ENCODE results near the gene GARIN5B. TPM values are rescaled to one million over a fixed set of nuclear protein-coding genes. Genes with fewer than 3 reads are reported as not detected.

The GARIN5B gene
- total RNA-seq, 3 donors from 2014 or later (not counting 1 experiment from before 2014, with no cell fraction given): not detected

- no peak for TF ChIP-seq CTCF (IDR thresholded peaks at IDR 0.05)
- no peak overlapping the region for H3K4me3 Mint-ChIP-seq
- H3K4me1 Mint-ChIP-seq: peaks cover 4 to 7% of the 10 kb centered on the region in 2 donors
- Histone ChIP-seq H3K4me3 (ENCODE audit: low read length) (no peak overlapping the region), H3K27me3 (ENCODE audit: control insufficient read depth, insufficient read depth, low read length) (no peaks in the 10 kb centered on the region), H3K36me3 (ENCODE audit: control insufficient read depth, insufficient read depth, low read length) (peaks cover 27% of the 10 kb centered on the region), H3K9me3 (ENCODE audit: control insufficient read depth, insufficient read depth, low read length) (no peaks in the 10 kb centered on the region), H3K4me1 (ENCODE audit: control insufficient read depth, insufficient read depth, low read length) (no peaks in the 10 kb centered on the region), H3K27ac (ENCODE audit: low read length) (no peak overlapping the region)
- intact Hi-C loops (cut with micrococcal nuclease): no loop called here
- WGBS (ENCODE audit: insufficient coverage): 75% methylated on average over 12 of the region's 12 CpGs
- no peak overlapping the region for H3K27ac Mint-ChIP-seq
- ATAC-seq (no peak), DNase-seq (no peak)
- no peaks in the 10 kb centered on the region for H3K9me3 Mint-ChIP-seq
- H3K27me3 Mint-ChIP-seq (ENCODE audit: low read depth in 2 of 2): no peaks in the 10 kb centered on the region
- no peaks in the 10 kb centered on the region for H3K36me3 Mint-ChIP-seq
These were observed 35.3 kb upstream of the GARIN5B start for GRCh38 chr19:55398200-55398925.

- Mint-ChIP-seq H3K4me1 (peaks cover 10 to 30% of the 10 kb centered on the region in 2 donors), H3K27ac (peak overlapping the region; percentile 18 to 51), H3K4me3 (no peak overlapping the region), H3K36me3 (no peaks in the 10 kb centered on the region), H3K27me3 (ENCODE audit: low read depth in 2 of 2) (no peaks in the 10 kb centered on the region), H3K9me3 (no peaks in the 10 kb centered on the region)
- Histone ChIP-seq H3K4me1 (ENCODE audit: control insufficient read depth, insufficient read depth, low read length) (peaks cover 23% of the 10 kb centered on the region), H3K4me3 (ENCODE audit: low read length) (no peak overlapping the region), H3K36me3 (ENCODE audit: control insufficient read depth, insufficient read depth, low read length) (peaks cover 30% of the 10 kb centered on the region), H3K9me3 (ENCODE audit: control insufficient read depth, insufficient read depth, low read length) (no peaks in the 10 kb centered on the region), H3K27ac (ENCODE audit: low read length) (no peak overlapping the region), H3K27me3 (ENCODE audit: control insufficient read depth, insufficient read depth, low read length) (no peaks in the 10 kb centered on the region)
- no peak for TF ChIP-seq CTCF (IDR thresholded peaks at IDR 0.05)
- no peak for ATAC-seq
- WGBS (ENCODE audit: insufficient coverage): 94% methylated on average over 16 of the region's 18 CpGs
- intact Hi-C loops (cut with micrococcal nuclease): no loop called here
- no peak for DNase-seq
These were observed 30.0 kb upstream of the GARIN5B start for GRCh38 chr19:55392820-55393761.

DNA sequence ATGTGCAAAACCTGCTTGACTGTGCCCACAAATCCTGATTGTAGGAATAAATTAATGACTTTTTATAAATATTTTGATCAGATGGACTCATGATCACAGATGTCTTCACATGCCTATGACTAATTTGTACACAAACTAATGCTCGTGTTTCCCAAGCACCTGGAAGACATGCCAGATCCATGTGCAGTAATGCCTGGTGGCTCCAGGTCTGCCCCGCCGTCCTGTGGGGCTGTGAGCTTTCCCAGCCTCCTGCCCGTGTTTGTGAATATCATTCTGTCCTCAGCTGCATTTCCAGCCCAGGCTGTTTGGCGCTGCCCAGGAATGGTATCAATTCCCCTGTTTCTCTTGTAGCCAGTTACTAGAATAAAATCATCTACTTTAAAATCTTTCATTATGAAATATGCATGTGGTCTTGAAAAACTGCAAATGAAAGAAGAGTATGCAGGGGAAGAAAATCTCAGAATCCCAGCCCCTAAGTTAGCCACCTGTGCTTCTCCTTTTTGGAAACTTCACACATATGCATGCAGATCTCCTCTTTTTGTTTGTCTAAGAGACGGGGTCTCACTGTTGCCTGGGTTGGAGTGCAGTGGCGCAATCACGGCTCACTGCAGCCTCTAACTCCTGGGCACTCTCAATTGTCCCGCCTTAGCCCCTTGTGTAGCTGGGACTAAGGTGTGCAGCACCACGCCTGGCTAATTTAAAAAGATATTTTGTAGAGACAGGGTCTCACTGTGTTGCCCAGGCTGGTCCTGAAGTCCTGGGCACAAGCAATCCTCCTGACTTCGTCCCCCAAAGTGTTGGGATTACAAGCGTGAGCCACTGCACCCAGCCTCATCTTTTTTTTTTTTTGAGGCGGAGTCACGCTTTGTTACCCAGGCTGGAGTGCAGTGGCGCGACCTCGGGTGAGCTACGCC, 28.9 kb upstream of the GARIN5B start:
- Mint-ChIP-seq H3K27me3 (ENCODE audit: low read depth in 2 of 2) (no peaks in the 10 kb centered on the region), H3K4me1 (peaks cover 17 to 37% of the 10 kb centered on the region in 2 donors), H3K36me3 (no peaks in the 10 kb centered on the region), H3K9me3 (no peaks in the 10 kb centered on the region), H3K27ac (no peak overlapping the region), H3K4me3 (no peak overlapping the region)
- Histone ChIP-seq H3K4me3 (ENCODE audit: low read length) (no peak overlapping the region), H3K36me3 (ENCODE audit: control insufficient read depth, insufficient read depth, low read length) (peaks cover 41% of the 10 kb centered on the region), H3K27ac (ENCODE audit: low read length) (no peak overlapping the region), H3K27me3 (ENCODE audit: control insufficient read depth, insufficient read depth, low read length) (no peaks in the 10 kb centered on the region), H3K4me1 (ENCODE audit: control insufficient read depth, insufficient read depth, low read length) (peaks cover 35% of the 10 kb centered on the region), H3K9me3 (ENCODE audit: control insufficient read depth, insufficient read depth, low read length) (no peaks in the 10 kb centered on the region)
- WGBS (ENCODE audit: insufficient coverage): 92% methylated on average over 18 of the region's 18 CpGs
- DNase-seq (no peak), ATAC-seq (no peak)
- intact Hi-C loops (cut with micrococcal nuclease): no loop called here
- no peak for TF ChIP-seq CTCF (IDR thresholded peaks at IDR 0.05)
